Cerebellar cortex (tissue), 1 donor: Measurements from ENCODE around the gene GALT.

Experiments used
- DNase-seq: peaks from one replicate; pipeline ENCODE4 v3.0.0-alpha.2; 2015; ENCODE audit warnings: low spot score

GALT gene

GRCh38 chr9:34651876-34652601, 5.6 kb downstream of the GALT start, which contains the start of gene IL11RA:
TSS of gene IL11RA (plus strand) at chr9:34652185. CDS start at chr9:34655218, 3,033 bp downstream.
- peak; percentile 76 for DNase-seq

- no peak for DNase-seq
Measured at GRCh38 chr9:34652602-34653000, 6.1 kb downstream of the GALT start.

GRCh38 chr9:34653151-34654072, 6.9 kb downstream of the GALT start:
- no peak for DNase-seq

GRCh38 chr9:34654323-34655051, 8.0 kb downstream of the GALT start:
- no peak for DNase-seq

GRCh38 chr9:34655394-34655793, 8.9 kb downstream of the GALT start:
- DNase-seq: no peak

- no peak for DNase-seq
Measured at GRCh38 chr9:34656992-34657391, 10.5 kb downstream of the GALT start.

- DNase-seq: no peak
Measured at GRCh38 chr9:34658461-34658860, 12.0 kb downstream of the GALT start.

- no peak for DNase-seq
Measured at GRCh38 chr9:34659592-34660253, 13.2 kb downstream of the GALT start.

- no peak for DNase-seq
Measured at GRCh38 chr9:34662526-34663302, 16.2 kb downstream of the GALT start, which contains the start of gene CCL27. TSS of gene CCL27 (minus strand) at chr9:34662657. CDS start at chr9:34662633, 24 bp downstream.

- DNase-seq: no peak
Measured at GRCh38 chr9:34663303-34663605, 16.8 kb downstream of the GALT start.

- DNase-seq: peak; percentile 83
Measured at GRCh38 chr9:34664281-34665066, 18.0 kb downstream of the GALT start.

- no peak for DNase-seq
Measured at GRCh38 chr9:34665067-34665380, 18.5 kb downstream of the GALT start.

GRCh38 chr9:34665381-34666250, 19.1 kb downstream of the GALT start:
- peak; percentile 98 for DNase-seq

GRCh38 chr9:34669809-34670562, 23.5 kb downstream of the GALT start:
- DNase-seq: no peak

GRCh38 chr9:34671307-34671706, 24.8 kb downstream of the GALT start:
- no peak for DNase-seq

GRCh38 chr9:34674440-34674839, 28.0 kb downstream of the GALT start:
- no peak for DNase-seq

- peak; percentile 73 for DNase-seq
Measured at GRCh38 chr9:34675048-34675714, 28.7 kb downstream of the GALT start.

- no peak for DNase-seq
Measured at GRCh38 chr9:34675869-34676268, 29.4 kb downstream of the GALT start.
